ENCODE results near the gene ARID3C. TPM values are rescaled to one million over a fixed set of nuclear protein-coding genes. Genes with fewer than 3 reads are reported as not detected.

ARID3C gene
- total and polyA plus RNA-seq, 2 of the 8 experiments (the other 6 are each of a cell fraction or from before 2014, with no cell fraction given), result 0.08 TPM; not detected in 1

DNA sequence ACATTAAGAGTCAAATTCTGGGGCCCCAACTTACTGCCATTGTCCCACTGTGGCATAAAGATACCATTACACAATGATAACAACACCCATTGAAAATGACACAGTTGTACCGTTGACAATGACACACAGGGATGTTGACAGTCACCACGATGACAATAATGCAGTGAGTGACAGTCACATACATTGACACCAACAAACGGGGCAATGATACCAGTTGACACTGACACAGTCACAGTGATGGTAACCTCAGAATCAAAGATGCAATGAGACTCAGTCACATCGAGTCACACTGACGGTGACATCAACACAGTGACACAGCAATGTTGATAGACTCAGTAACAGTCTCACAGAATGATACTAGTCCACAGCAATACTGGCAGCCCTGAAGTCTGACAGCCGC is 56.2 kb downstream of the ARID3C start:
- peaks cover 16 to 53% (median 26%) of the 10 kb centered on the region in 4 experiments for H3K4me1 ChIP-seq (replicated peaks in 1 of 4; ENCODE audit: control insufficient read depth in 3 of 4, insufficient read depth in 4 of 4, low read length in 3 of 4)

More for the DNA sequence above, 56.2 kb downstream of the ARID3C start:
- Histone ChIP-seq H3K27me3 (replicated peaks in 1 of 4; ENCODE audit: control insufficient read depth in 3 of 4, extremely low read depth in 1 of 4, insufficient read depth in 3 of 4, low read length in 3 of 4) (peaks cover 0 to 28% (median 21%) of the 10 kb centered on the region in 4 experiments; a peak in 6 of 7 replicates), H4K5ac (ENCODE audit: insufficient read length, low read depth, low read length) (no peak overlapping the region), H3K9me3 (ENCODE audit: insufficient read depth in 2 of 2, low read depth in 1 of 2, low read length in 1 of 2) (no peaks in the 10 kb centered on the region), H3K79me1 (ENCODE audit: low read depth, low read length) (no peaks in the 10 kb centered on the region), H3K4me3 (ENCODE audit: extremely low read depth in 1 of 4, insufficient read depth in 2 of 4, low read depth in 3 of 4, low read length in 4 of 4) (no peak overlapping the region), H2BK5ac (ENCODE audit: low read depth, low read length) (no peak overlapping the region), H3K23me2 (ENCODE audit: low read depth, low read length) (peaks cover 6% of the 10 kb centered on the region; the same call in 1 of the 2 replicates), H4K91ac (replicated peaks; ENCODE audit: insufficient read length, low read length) (no peak overlapping the region), H3K27ac (ENCODE audit: low read depth, low read length) (no peak overlapping the region), H2AFZ (ENCODE audit: low read length) (no peak overlapping the region), H2BK120ac (replicated peaks; ENCODE audit: low read depth, low read length) (no peak overlapping the region), H3K23ac (ENCODE audit: insufficient read length) (no peak overlapping the region), H3K9ac (replicated peaks in 1 of 4; ENCODE audit: extremely low read depth in 1 of 4, low read depth in 3 of 4, low read length in 3 of 4) (no peak overlapping the region), H4K20me1 (replicated peaks in 1 of 2; ENCODE audit: control insufficient read depth in 1 of 2, insufficient read depth in 2 of 2, low read length in 2 of 2) (peaks cover 0 to 2% of the 10 kb centered on the region in 2 experiments), H2BK12ac (ENCODE audit: low read depth, low read length) (no peak overlapping the region), H3K56ac (replicated peaks; ENCODE audit: insufficient read length, low read depth, low read length) (no peak overlapping the region), H2BK15ac (ENCODE audit: low read length) (no peak overlapping the region), H3K4me2 (ENCODE audit: insufficient read depth in 1 of 2, low read depth in 2 of 2, low read length in 2 of 2) (no peak overlapping the region), H3K36me3 (ENCODE audit: control insufficient read depth in 2 of 4, insufficient read depth in 4 of 4, low read length in 3 of 4) (no peaks in the 10 kb centered on the region), H3K4ac (replicated peaks; ENCODE audit: insufficient read length, low read depth, low read length) (no peak overlapping the region), H4K8ac (ENCODE audit: extremely low read depth, insufficient read depth, low read length) (no peak overlapping the region), H2AK5ac (ENCODE audit: low read depth, low read length) (no peak overlapping the region), H3K79me2 (ENCODE audit: control insufficient read depth in 1 of 2, insufficient read depth in 2 of 2, low read length in 2 of 2) (no peaks in the 10 kb centered on the region), H3K14ac (ENCODE audit: insufficient read length) (no peak overlapping the region), H2BK20ac (ENCODE audit: low read length) (no peak overlapping the region), H3K18ac (ENCODE audit: extremely low read depth, low read length) (no peak overlapping the region)
- ChIA-PET POLR2A (ENCODE audit: partially characterized antibody) (no interaction called here), CTCF (ENCODE audit: partially characterized antibody) (interaction anchor here (1.4 to 13.8 kb wide), 3 partner anchors 13 to 48 kb away, joined by 3 to 241 read pairs (median 3); no protein-coding TSS in a partner anchor)
- TF ChIP-seq RFX5 (IDR thresholded peaks at IDR 0.05; ENCODE audit: borderline replicate concordance, low read depth, low read length) (no peak), RNF2 (IDR thresholded peaks at IDR 0.05; ENCODE audit: borderline replicate concordance, low read depth, low read length, missing control alignments, poor library complexity, severe bottlenecking) (no peak)
- WGBS, 2 experiments (ENCODE audit: extremely low coverage in 1 of 2, insufficient coverage in 1 of 2, insufficient read length in 1 of 2, insufficient replicate concordance in 2 of 2, low coverage in 1 of 2, low lambda C conversion rate in 2 of 2, missing lambda C conversion rate in 1 of 2), result 82% methylated on average over 6 of the region's 6 CpGs; no CpG with 5 or more reads in 1 of the 2 experiments
- DNase-seq (ENCODE audit: low read depth in 1 of 2, low spot score in 2 of 2), result no peak
- FAIRE-seq, result no peak
